T-helper 1 cell (primary cell): Measurements from ENCODE around the gene SOX6.
"Not testable (repeated sequence)": the region's sequence is repeated elsewhere in the genome, so short reads cannot be mapped to it uniquely, and the experiment has no call there.

Experiments
- DNase-seq, 5 donors: peaks; one replicate each; pipeline ENCODE4 v3.0.0-alpha.2; 2012 to 2020

The SOX6 gene

DNA sequence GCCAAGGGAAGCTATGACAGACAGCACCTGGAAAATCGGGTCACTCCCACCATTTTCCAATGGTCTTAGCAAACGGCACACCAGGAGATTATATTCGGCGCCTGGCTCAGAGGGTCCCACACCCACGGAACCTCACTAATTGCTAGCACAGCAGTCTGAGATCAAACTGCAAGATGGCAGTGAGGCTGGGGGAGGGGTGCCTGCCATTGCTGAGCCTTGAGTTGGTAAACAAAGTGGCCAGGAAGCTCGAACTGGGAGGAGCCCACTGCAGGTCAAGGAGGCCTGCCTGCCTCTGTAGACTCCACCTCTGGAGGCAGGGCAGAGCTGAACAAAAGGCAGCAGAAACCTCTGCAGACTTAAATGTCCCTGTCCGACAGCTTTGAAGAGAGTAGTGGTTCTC is 214.7 kb downstream of the SOX6 start:
- not testable (repeated sequence) for DNase-seq

DNA sequence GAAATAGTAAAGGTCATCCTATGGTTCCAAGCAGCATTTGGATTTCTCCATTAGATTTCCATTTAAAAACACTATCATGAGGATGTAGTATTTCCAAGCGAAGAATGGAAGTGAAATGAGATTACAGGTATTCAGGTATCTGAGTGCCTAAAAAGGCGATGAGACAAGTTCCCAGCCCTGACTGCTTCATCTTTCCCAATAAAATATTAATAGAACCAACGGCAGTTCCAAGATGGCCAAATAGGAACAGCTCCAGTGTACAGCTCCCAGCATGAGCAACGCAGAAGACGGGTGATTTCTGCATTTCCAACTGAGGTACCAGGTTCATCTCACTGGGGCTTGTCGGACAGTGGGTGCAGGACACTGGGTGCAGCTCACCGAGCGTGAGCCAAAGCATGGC is 215.2 kb downstream of the SOX6 start:
- DNase-seq, result not testable (repeated sequence)

DNA sequence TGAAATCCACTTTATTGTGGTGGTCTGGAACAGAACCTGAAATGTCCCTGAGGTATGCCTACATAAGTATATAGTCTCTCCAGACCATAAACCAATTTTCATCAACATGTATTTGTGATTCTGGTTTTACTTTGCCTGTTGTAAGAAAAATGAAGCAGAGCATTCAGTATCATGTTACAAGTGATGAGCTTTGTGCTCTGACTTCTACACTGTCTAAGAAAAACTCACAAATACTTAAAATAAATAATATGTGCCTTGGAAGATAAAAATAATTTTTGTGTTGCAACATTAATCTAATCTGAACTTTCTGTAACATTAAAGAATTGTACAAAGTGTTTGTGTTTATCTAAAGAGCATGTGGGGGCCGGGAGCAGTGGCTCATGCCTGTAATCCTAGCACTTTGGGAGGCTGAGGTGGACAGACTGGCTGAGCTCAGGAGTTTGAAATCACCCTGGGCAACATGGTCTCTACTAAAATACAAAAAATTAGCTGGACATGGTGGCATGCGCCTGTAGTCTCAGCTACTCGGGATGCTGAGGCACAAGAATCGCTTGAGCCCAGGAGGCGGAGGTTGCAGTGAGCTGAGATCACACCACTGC is 219.5 kb downstream of the SOX6 start:
- DNase-seq, result no peak

DNA sequence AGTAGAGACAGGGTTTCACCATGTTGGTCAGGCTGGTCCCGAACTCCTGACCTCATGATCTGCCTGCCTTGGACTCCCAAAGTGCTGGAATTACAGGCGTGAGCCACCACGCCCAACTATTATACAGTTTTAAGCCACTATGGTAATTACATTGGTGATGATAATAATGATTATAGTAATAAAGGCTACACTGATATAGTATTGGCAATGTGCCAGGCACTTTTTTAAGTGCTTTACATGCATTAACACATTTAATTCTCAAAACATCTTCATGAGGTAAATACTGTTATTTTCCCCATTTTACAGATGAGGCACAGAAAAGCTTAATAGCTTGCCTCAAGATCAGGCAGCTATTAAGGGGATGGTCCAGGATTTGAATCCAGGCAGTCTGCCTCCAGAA is 222.5 kb downstream of the SOX6 start:
- DNase-seq, result no peak

DNA sequence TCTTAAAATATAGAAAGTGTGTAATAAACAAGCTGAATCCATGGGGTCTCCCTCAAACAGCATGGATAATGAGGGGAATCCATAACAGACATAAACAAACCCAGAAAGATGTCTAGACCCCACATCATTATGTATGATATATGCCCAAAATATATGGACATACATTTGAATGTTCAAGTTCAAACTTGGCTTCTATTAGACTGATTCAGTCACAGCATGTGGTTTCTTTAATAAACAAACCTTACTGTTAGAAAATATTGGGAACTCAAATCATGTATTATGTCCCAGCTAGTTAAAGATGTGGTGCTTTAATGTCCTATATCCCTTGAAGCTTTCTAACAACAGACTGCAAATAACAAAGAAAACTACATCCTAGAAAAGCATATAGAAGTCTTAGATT is 228.6 kb downstream of the SOX6 start:
- no peak for DNase-seq

DNA sequence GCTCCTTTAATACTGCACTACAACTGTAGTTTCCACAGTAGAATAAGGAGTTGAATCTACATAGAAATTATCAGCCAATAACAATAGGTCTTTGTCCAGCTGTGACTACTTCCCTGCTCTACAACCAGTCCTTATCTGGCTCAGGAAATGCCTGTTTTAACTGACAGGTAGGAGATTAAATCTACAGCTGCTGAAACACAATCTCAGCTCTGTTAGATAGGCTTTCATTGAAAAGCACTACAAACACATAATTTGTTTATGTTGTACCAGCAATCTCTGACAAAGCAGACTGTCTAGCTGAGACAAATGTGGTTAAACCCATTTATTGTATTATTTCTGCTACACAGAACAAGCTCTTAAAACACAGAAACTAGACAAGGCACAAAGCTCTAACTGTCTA is 230.0 kb downstream of the SOX6 start:
- DNase-seq, result no peak

DNA sequence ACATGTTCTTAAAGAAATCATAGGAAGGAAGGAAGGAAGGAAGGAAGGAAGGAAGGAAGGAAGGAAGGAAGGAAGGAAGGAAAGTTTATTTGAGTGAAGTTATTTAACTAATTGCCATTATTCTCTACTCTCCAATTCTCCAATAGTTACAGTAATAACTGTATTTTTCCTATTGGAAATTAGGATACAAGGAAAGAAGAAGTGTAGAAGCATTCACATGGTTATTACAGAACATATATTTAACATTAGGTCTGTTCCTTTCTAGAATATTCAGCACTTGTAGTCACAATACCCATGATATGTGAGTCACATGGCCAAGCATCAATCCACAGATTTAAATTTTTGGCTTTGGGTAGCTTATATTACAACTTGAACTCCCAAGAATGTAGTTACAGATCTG is 230.6 kb downstream of the SOX6 start:
- no peak for DNase-seq

DNA sequence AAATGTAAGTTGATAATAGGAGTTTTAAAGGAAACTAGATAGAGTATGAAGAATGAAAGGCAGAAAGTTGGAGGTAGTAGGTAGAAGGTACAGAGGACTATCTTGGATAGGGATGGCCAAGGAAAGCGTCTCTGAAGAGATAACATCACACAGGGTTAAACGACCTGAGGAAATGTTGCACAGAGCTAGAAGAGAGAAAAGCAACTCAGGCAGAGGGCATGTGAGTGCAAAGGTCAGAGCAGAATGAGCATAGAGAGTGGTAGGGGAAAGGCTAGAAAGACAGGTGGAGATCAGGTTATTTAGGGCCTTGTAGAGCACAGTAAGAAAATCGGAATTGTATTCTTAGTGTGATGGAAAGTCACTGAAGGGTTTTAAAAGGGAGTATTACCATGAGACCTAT is 232.0 kb downstream of the SOX6 start:
- no peak for DNase-seq

DNA sequence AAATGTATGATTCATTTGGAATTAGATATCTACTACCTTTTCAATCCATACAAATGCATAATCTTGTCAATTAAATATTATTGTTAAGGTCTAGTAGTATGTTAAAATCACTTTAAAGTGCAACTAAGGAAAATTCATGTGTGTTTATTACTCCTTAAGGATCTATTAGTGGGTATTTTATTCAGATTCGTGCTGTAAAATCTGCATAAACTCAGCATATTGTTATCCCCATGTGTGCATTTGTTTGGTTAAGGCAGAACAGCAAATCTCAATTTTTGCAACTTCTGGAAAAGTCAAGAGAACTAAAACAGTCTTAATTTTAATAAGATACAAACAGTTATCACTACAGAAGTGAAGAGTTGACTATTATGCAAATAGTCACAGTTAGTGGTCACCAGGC is 234.5 kb downstream of the SOX6 start:
- no peak for DNase-seq

DNA sequence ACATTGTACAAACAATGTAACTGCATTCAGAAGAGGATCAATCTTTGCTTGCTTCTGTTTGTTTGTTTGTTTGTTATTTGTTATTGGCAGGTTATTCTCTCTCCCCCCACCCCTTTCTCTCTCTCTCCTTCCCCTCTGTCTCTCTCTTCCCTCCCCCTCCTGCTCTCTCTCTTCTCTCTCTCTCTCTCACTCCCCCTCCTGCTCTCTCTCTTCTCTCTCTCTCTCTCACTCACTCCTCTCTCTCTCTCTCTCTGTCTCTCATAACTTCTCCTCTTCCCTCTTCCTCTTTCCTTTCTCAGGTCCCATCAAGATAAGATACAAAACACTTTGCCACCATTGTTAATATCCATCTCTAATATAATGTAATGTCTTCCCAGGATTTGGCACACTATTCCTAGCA is 236.3 kb downstream of the SOX6 start:
- DNase-seq, result no peak

DNA sequence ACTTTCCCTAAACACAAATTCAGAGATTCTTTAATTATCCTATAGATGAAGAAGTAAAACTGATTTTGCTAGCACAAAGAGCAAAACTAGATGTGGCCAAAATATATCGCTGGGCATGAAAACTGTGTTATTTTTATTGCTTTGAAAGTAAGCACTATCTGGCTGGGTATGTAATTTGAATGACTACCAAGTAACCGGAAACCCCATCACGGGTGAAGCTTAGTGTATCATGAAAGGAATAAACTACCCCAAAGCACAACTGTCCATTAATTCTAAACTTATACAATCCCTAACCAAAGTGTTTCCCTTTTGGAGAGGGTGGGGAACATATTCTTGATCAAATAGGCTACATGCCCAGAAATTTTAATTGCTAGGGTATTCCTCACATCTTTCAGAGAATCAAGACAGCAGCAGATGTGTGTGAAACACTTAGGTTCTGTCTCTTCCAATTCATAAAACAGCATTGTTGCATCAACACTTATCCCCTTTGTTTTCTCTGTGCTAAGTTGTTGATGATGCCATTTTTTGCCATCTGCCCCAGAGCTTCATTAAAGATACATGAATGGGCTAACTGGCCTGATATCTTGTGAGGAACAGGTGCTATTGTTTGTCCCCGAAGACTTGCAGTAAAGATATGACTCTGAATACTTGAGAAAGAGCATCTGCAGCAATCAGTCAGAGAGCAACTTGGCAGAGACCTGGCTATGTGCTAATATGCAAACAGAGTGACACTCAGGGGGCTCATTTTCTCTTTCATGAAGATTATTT is 238.2 kb downstream of the SOX6 start:
- no peak for DNase-seq

DNA sequence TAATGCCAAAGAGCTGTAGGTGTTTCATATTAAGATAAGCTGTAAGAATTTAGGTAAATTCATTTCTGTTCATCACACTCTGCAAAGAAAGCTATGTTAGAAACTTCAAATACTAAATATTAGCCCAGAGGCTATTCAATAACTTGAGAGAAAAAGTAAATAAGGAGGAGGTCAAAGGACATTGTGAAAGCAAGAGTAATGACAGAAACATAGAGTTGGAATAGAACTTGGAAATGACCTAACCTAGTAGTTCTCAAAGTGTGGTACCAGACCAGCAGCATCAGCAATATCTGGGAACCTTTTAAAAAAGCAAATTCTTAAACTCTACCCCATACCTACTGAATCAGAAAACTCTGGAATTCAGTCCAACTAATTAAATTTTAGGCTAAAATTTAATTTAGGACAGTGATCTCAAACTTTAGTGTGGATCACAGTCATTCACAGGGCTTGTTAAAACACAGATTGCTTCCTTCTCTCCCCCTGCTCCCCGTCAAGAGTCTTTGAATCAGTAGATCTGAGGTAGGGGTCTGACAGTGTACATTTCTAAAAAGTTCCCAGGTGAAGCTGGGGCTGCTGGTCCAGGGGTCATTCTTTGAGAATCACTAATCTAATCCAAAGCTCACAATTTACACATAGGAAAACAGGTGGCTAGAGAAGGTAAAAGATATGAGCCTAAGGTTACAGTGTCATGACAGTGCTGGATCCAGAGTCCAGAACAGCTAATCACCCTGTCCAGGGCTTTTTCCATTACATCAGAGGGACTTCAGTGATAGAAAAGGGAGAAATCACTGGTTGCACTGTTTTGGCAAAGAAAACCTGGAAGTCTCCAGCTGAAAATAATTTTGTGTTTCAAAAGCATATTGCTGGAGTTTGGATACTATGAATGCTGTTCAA is 241.1 kb downstream of the SOX6 start:
- no peak for DNase-seq

DNA sequence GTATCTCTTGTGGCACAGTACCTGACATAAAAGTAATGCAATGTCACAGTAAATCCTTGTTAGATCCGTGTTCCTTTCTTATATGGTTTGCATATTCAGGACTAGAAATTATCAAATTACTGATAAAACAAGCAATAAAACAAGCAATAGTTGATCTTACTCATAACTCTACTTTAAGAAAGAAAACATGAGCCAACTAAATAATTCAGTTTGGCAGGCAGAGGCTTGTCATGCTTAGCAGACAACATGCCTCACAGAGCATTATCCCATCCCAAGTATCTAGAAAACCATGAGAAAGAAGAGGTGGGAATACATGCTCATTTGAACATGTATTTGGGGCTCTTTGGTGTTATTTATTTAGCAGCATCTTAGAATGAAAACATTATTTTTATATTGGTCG is 241.9 kb downstream of the SOX6 start:
- no peak for DNase-seq

DNA sequence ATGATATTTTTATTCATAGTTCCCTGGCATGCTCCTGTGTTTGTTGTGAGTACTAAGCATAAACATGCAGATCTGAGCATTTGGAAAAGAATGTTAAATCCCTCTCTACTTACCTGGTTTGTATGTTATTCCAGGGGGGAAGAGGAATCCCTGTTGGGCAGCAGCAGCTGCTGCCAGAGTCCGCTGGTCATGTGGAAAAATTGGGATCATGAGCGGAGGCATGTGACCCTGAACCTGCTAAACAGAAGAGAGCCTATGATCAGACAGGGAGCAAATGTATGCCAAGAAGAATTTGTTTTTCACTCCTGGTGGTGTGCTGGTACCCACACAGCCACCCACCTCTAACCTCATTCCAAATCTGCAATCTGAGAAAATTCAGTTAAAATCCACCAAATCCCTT is 244.7 kb downstream of the SOX6 start:
- no peak for DNase-seq

DNA sequence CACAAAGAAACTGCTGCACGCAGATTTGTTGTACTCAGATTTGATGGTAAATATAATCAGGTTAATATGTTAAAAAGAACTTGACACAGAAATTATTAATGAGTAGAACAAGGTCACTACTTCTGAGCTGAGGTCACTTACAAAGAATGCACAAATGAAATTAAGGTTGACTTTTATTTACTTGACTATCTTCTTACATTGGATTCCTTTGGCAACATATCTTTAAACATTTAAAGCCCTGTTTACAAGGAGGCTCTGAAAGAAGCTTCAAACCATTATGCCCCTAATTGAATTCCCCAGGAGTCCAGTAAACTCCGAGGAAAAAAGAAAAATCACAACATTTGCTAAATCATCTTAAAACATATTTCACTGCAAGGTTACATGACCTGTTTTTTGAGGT is 245.5 kb downstream of the SOX6 start:
- DNase-seq, result no peak

DNA sequence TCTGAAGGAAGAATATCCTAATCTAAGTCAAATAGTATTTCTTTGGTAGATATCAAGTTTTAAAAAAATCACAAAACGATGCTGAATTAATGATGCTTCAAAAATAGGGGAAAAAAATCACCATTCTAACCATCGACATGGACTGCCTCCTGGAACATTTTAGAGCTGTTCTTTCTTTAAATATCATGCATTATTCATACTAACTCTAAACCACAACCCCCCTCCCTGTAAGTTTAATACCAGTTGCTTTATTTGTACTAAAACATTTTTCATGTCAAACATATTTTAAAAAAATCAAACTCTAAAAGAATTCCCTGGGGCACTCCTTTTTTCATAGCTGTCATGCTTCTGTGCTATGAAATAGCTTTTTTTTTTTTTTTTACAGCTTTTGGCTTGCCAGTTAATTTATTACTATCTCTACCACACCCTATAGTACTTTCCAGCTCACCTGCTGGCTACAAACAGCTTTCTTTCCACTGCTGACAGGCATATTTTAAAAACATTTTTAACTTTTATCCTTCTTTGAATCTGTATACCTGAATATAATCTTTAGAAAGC is 256.9 kb downstream of the SOX6 start:
- no peak for DNase-seq

DNA sequence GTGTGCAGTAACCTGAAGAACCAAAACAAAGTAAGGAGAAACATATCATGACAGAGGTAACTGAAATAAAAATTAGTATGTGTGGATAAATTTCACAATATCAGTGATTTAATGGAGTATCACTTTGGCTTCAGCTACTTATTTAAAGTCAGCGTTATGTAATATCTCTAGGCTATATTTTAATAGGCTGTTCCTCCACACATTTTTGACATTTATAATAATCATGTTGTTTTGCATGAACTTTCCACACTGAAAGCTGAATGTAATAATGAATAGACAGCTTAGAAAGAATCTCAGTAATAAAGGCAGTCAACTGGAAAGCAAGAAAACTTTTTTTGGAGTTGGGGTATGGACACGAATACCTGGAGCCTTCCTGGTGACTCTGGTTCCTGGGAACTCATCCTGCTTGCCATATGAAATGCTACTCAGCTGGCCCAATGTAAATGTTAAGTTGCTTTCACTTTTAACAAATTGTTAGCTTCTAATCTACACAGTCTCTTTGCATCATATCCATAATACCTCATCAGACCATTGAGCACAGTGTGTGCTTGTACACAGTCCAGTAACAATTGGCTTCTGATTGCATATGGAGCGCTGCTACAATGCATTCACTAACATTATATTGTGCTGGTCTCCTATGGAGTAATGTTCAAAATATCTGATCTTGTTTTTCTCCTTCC is 257.7 kb downstream of the SOX6 start:
- DNase-seq, result no peak

DNA sequence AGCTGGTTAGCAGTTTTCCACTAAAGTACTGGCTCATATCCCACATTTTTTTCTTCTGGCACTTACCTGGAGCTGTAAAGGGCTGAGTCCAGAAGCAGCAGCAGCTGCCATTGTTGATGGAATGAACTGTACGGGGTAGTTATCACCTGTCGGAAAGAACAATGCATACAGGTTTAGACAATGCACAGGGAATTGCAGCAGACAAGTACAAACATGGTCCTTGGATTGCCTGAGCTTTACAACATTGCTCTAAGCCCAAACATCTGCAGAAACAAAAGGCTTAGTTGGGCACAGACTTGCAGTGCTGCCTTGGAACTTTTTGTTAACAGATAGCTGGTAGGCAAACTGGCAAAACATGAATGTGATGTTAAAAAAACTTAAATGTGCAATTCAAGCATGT is 258.8 kb downstream of the SOX6 start:
- no peak for DNase-seq

DNA sequence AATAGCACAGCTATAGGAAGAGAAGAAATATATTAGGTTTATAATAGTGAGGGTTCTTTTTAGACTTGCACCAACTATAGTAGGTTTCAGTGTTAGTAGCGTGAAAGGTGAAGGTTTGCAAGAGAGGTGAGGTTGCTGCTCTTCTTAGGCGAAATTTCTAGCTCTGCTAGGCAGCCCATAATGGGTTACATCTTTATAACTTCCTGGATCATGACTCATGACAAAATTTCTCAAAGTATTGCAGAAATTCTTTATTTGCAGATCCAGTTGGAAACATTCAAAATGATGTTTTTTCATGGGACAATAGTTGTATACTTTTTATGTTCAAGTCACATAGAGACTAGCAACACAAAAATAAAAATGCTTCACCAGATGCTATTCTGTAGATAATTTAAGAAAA is 260.0 kb downstream of the SOX6 start:
- no peak for DNase-seq

DNA sequence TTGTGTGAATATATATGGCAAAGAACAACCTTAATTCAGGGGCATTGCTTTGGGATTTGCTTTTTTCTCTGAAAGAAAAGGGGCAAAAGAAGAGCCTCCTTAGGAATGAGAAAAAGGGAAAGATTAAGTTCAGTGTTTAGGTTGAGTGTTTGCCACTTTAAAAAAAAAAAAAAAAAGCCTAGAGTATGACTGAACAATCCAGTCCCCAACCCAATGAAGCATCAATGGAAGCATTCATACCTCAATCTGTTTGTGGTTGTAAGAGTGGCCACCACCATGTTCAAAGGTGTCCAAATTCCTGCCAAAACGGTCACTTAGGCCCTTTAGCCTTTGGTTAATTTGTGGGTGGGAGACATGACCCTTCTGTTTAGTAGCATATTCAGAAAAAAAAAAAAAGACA is 260.6 kb downstream of the SOX6 start:
- no peak for DNase-seq

DNA sequence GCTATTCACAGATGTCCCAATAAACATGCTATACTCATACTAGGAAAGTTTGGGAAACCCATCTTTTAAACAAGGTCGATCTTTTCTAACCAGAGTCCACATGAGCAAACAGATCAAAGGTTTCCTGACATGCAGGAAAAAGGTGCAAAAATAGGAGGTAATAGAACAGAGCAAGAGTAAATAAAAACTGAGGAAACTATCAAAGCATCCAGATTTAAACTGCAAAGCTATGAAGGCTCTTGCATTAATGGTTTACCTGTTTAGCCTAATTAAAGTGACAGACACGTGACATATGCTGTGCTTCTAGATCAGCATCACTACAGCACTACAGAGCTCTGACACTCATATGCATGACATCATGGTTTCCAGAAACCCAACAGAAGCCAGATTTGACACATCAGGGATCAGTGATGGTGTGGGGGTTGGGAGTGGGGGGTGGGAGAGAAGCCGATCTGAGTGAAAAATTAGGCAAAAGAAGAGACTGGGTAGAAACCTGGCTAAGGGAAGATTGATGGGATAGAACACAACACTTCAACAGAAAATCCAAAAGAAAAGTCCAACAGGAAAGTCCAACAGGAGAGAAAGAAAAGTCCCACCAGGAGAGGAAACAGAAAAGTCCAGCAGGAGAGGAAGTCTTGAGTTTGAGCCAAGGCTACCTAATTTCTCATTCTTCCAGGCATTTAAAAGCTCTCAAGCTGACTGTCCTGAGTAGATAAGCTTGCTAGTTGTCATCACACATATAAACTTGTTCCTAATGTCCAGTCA is 262.3 kb downstream of the SOX6 start:
- DNase-seq, result no peak

DNA sequence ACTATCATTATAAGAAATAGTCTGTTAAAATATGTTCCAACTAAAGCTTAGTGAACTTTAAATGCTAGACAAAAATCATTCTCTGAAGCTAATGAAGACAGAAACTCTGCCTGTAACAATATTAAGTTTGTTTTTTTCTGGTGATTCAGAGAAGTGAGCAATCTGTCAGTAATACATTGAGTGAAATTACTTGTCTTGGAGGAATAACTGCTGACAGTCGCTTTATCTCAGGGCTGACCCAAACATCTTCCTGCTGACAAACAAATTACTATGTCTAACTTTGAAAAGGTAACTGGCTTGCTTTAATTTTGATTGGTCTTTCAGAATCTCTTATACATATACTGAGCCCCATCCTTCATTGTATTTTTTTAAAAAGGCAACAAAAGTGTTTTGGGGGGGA is 264.5 kb downstream of the SOX6 start:
- DNase-seq, result no peak
